Activated T-helper 1 cell treated with anti-CD3 and anti-CD28 coated beads, Interleukin-12 subunit alpha, Interleukin-12 subunit beta, Interleukin-2, Interleukin-4 antibody, amounts not matched to agents 30 ng/mL and 10 ng/mL and 1 ng/mL, durations not matched to agents 14 hours and 24 hours and 36 hours (primary cell): ENCODE data around the gene CTNNA2. TPM values are rescaled to one million over a fixed set of nuclear protein-coding genes. Genes with fewer than 3 reads are reported as not detected.

ENCODE experiments used
- DNase-seq: peaks from one replicate; pipeline ENCODE4 v3.0.0; 2021; ENCODE audit warnings: low spot score
- H3K27ac Mint-ChIP-seq: one replicate; pipeline ENCODE4 v1.8.0; 2021; ENCODE audit warnings: mild to moderate bottlenecking, mixed read lengths
- H3K27me3 Mint-ChIP-seq: one replicate; pipeline ENCODE4 v1.8.0; 2022; ENCODE audit warnings: mild to moderate bottlenecking, moderate library complexity, mixed read lengths; ENCODE audit not compliant: insufficient read depth
- H3K36me3 Mint-ChIP-seq: one replicate; pipeline ENCODE4 v1.8.0; 2021; ENCODE audit warnings: low read depth, mixed read lengths
- H3K4me1 Mint-ChIP-seq: one replicate; pipeline ENCODE4 v1.8.0; 2021; ENCODE audit warnings: low read depth, mixed read lengths
- H3K4me3 Mint-ChIP-seq: one replicate; pipeline ENCODE4 v1.8.0; 2021; ENCODE audit warnings: mild to moderate bottlenecking, moderate library complexity, mixed read lengths
- H3K9me3 Mint-ChIP-seq: one replicate; pipeline ENCODE4 v1.8.0; 2021; ENCODE audit warnings: mixed read lengths
- intact Hi-C: fragments of 100-400 bp; cut with micrococcal nuclease; formaldehyde crosslinking; loops from one replicate; pipeline ENCODE4 v1.15.1; 2024
- total RNA-seq: library from RNA; stranded (reverse); gene quantifications from 2 replicates; pipeline ENCODE4 v1.2.3, GENCODE V29; 2022

Gene CTNNA2
- total RNA-seq, 1 donor from 2014 or later = not detected

DNA sequence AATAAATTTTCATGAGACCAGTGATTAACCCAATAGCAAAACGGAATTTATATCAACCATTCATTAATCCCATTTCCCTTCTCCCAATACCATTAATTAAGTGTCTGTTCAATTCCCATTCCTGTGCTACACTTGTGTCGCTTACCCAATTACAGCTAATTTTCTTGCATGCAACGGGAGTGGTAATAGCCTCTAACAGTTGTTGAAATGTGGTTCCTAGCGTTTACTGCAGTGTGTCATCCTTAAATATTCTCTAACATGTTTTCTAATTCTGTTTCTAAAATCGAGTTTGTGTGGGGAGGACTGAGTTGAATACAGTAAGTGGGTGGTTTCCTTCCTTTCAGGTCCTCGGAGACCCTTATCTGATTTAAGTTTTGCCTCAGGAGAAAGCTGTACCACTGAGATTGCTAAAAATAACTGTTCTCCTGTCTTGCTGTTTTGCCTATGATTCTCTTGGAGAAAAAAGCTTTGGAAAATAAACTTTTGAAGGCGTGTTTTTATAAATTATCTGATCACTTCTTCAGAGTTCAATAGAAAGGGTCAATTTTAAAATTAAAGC lies 851.0 kb downstream of the CTNNA2 start:
- peaks cover 5% of the 10 kb centered on the region for H3K9me3 Mint-ChIP-seq
- no peak overlapping the region for H3K27ac Mint-ChIP-seq
- H3K4me1 Mint-ChIP-seq = no peaks in the 10 kb centered on the region
- no peaks in the 10 kb centered on the region for H3K27me3 Mint-ChIP-seq
- H3K36me3 Mint-ChIP-seq = no peaks in the 10 kb centered on the region
- no peak overlapping the region for H3K4me3 Mint-ChIP-seq
- no peak for DNase-seq
- intact Hi-C loops = no loop called here

DNA sequence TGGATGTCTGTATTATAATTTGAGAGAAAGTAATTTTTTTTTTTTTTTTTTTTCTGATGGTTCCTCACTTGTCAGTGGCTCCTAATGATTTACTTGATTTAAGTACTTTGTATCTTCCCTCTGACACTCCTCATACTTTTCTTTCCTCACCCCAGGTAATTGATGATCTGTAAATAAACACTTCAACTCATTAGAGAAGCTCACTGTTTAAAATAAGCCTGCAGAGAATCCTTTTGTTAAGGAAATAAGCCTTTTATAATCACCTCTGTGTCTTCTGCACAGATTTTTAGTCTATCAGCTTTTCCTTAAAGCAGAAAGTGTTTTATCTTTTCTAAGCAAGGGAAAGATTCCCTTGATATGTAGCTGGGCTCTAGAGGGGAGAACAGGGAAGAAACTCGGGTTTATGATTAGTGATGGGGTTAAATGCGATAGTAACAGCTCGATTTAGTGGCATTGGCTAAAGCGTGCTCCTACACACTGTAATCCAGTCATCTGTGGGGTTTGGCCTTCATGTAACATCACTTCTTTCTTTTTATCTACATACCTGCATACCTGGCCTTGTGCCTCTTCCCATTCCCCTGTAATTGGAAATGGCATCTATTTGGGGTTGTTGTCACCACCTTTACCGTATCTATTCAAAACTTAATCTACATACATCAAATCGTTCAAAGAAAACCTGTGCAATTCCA lies 851.8 kb downstream of the CTNNA2 start:
- no peaks in the 10 kb centered on the region for H3K4me1 Mint-ChIP-seq
- H3K4me3 Mint-ChIP-seq = no peak overlapping the region
- H3K9me3 Mint-ChIP-seq = peaks cover 5% of the 10 kb centered on the region
- no peaks in the 10 kb centered on the region for H3K36me3 Mint-ChIP-seq
- no peak overlapping the region for H3K27ac Mint-ChIP-seq
- H3K27me3 Mint-ChIP-seq = no peaks in the 10 kb centered on the region
- no peak for DNase-seq
- intact Hi-C loops = no loop called here

DNA sequence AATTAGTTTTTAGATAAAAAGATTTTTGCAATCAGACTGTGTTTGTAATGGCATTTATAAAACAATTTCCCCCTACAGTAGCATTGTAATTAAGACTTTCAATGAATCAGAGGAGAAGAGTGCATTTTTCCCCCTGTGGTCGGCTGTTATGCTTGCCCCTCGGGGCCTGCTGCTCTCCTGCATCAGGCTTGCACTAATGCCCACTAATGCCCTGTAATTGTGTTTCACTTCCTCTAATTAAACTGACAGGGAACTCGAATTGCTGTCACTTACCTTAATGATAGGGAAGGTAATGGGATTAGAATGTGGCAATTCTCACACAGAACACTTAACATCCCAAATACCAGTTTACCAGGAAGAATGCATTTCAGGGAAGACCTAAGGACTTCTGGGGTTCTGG lies 852.9 kb downstream of the CTNNA2 start:
- Mint-ChIP-seq H3K4me3 (no peak overlapping the region), H3K27ac (no peak overlapping the region), H3K27me3 (no peaks in the 10 kb centered on the region), H3K4me1 (no peaks in the 10 kb centered on the region), H3K36me3 (no peaks in the 10 kb centered on the region), H3K9me3 (no peaks in the 10 kb centered on the region)
- intact Hi-C loops = no loop called here
- DNase-seq = no peak

DNA sequence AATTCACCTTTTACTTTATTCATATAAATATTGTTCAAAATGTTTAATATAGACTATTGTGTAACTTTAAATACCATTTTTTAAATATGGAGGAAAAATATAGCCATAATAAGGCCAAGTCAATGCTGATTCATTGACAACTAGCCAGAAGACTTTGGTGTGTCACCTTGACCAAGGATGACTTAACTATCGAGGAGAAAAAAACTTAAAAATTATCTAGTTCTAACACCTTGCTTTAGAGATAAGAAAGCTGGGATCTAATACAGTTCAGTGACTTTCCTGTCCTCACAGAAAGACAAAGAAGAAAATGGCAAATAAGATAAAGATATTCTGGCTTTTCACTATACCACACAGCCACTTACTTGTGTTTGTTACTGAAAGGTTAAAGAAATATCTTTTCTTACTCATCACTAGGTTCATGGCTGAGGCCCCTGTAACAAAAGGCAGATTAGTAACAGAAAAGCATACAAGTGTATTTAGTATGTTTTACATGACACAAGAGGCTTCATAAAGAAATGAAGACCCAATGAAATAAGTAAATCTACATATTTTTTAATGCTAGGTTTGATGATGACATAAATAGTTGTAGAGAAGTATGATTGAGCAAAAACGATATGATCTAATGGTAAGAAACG lies 857.6 kb downstream of the CTNNA2 start:
- Mint-ChIP-seq H3K36me3 (no peaks in the 10 kb centered on the region), H3K4me1 (no peaks in the 10 kb centered on the region), H3K27me3 (no peaks in the 10 kb centered on the region)

DNA sequence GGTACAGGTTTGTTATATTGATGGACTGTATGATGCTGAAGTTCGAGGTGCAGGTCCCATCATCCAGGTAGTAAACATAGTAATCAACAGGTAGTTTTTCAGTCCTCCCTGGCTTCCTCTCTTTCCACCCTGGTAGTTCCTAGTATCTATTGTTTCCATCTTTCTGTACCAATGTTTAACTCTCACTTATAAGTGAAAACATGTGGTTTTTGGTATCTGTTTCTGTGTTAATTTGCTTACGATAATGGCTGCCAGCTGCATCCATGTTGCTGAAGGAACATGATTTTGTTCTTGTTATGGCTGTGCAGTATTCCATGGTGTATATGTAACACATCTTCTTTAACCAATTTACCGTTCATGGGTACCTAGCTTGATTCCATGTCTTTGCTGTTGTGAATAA lies 861.3 kb downstream of the CTNNA2 start:
- Mint-ChIP-seq H3K27ac (no peak overlapping the region), H3K27me3 (no peaks in the 10 kb centered on the region), H3K36me3 (no peaks in the 10 kb centered on the region), H3K4me1 (no peaks in the 10 kb centered on the region), H3K4me3 (no peak overlapping the region), H3K9me3 (peaks cover 11% of the 10 kb centered on the region)
- no peak for DNase-seq
- intact Hi-C loops = no loop called here

More for the DNA sequence above, 857.6 kb downstream of the CTNNA2 start:
- Mint-ChIP-seq H3K27ac (no peak overlapping the region), H3K9me3 (peaks cover 6% of the 10 kb centered on the region), H3K4me3 (no peak overlapping the region)
- intact Hi-C loops = no loop called here
- no peak for DNase-seq

DNA sequence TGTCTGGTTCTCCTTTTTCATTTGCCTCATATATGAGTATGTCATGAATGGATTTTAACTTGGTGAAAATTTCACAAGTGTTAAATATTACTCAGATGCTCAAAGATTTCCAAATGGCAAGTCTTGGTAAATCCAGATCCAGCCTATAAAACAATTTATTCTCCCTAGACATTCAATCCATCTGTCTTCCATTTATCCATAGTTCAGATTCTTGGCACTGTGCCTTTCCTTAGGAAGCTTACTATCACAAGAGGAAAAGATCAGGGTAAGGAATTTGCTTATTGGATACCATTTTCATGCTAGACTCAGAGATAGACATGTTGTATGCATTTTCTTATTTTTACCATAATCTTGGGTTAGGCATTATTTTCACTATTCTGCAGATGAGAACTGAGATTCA lies 864.2 kb downstream of the CTNNA2 start:
- no peaks in the 10 kb centered on the region for H3K36me3 Mint-ChIP-seq
- DNase-seq = no peak
- no peak overlapping the region for H3K4me3 Mint-ChIP-seq
- H3K9me3 Mint-ChIP-seq = peaks cover 15% of the 10 kb centered on the region
- H3K27me3 Mint-ChIP-seq = no peaks in the 10 kb centered on the region
- intact Hi-C loops = no loop called here
- H3K4me1 Mint-ChIP-seq = no peaks in the 10 kb centered on the region
- no peak overlapping the region for H3K27ac Mint-ChIP-seq

DNA sequence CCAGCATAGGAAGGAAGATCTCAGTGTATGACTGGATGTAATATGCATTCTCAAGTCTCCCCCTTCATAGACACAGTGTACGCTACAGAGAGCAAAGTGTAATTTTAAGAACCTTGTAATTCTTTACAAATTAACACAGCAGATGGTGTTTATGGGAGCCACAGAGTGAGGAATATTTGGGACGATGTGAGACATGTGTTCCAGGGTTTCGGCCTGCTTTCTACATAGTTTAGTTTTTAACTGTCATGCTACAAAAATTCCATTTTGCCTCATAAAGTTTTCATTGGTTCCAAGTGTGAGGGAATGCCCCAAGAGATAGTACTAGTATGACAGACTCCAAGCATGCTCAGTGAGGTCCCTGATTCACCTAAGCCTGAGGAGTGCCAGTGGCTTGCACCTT lies 867.9 kb downstream of the CTNNA2 start:
- intact Hi-C loops = no loop called here
- no peaks in the 10 kb centered on the region for H3K27me3 Mint-ChIP-seq
- no peak overlapping the region for H3K4me3 Mint-ChIP-seq
- H3K4me1 Mint-ChIP-seq = no peaks in the 10 kb centered on the region
- DNase-seq = no peak
- H3K27ac Mint-ChIP-seq = no peak overlapping the region
- no peaks in the 10 kb centered on the region for H3K36me3 Mint-ChIP-seq
- H3K9me3 Mint-ChIP-seq = peaks cover 10% of the 10 kb centered on the region

DNA sequence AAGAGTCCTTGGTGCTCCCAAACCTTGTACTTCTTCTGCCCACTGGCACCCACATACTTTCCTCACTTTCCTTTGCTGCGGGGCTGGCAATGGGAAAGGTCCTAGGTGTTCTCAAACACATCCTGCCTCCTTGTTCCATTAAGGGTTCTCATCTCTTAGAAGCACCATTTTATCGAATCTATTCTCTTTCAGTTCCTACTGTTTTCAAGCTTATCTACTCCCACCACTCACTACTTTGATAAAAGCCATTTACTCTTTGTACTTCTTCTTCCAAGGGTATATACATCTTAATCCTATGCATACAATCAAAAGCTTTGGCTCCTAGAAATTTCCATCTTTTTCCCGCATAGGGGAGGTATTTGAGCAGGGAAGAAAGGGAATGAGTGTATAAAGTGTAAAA lies 868.8 kb downstream of the CTNNA2 start:
- Mint-ChIP-seq H3K4me3 (no peak overlapping the region), H3K27me3 (no peaks in the 10 kb centered on the region)
- intact Hi-C loops = no loop called here

DNA sequence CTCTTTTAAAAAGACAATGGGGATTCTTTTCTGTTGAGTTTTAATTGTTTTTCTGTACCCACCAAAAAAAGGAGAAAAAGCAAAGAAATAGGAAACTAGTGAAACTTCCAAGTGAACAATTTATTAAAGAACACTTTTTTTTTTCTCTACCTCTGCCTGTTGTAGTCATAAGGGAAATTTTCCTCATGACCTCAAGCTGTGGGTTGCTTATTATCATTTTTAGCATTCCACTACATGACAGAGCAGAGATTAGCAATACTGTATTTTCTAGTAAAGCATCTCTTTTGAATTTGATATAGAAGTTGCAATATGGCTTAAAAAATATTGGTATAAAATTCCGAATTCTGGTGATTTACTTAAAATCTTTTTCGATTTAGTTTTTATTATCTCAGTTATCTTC lies 879.6 kb downstream of the CTNNA2 start:
- no peak for DNase-seq
- intact Hi-C loops = no loop called here
- Mint-ChIP-seq H3K9me3 (peaks cover 1% of the 10 kb centered on the region), H3K36me3 (no peaks in the 10 kb centered on the region), H3K27me3 (no peaks in the 10 kb centered on the region), H3K27ac (no peak overlapping the region), H3K4me1 (no peaks in the 10 kb centered on the region), H3K4me3 (no peak overlapping the region)

More for the DNA sequence above, 868.8 kb downstream of the CTNNA2 start:
- H3K27ac Mint-ChIP-seq = no peak overlapping the region
- no peaks in the 10 kb centered on the region for H3K36me3 Mint-ChIP-seq
- H3K9me3 Mint-ChIP-seq = peaks cover 4% of the 10 kb centered on the region
- DNase-seq = no peak
- H3K4me1 Mint-ChIP-seq = no peaks in the 10 kb centered on the region

DNA sequence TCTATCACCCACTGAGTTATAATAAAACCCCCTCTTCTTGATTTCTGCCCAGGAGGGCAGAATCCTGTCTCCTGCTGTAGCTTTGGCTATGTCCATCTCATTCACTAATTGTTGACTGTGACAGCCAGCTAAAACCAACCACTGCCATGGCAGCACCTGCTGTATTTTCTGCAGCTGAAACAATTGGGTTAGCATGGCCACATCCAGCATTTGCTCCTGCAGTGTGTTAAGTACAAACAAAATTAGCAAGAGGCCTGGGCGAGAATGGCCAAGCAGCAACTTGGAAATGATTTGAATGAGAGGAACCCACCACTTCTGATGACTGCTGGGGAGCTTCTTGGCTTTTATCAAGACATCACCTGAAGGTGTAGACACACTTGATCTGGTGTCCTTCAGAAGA lies 881.1 kb downstream of the CTNNA2 start:
- Mint-ChIP-seq H3K36me3 (no peaks in the 10 kb centered on the region), H3K4me1 (no peaks in the 10 kb centered on the region), H3K27ac (no peak overlapping the region), H3K27me3 (no peaks in the 10 kb centered on the region), H3K4me3 (no peak overlapping the region), H3K9me3 (peaks cover 11% of the 10 kb centered on the region)
- intact Hi-C loops = no loop called here
- DNase-seq = no peak

DNA sequence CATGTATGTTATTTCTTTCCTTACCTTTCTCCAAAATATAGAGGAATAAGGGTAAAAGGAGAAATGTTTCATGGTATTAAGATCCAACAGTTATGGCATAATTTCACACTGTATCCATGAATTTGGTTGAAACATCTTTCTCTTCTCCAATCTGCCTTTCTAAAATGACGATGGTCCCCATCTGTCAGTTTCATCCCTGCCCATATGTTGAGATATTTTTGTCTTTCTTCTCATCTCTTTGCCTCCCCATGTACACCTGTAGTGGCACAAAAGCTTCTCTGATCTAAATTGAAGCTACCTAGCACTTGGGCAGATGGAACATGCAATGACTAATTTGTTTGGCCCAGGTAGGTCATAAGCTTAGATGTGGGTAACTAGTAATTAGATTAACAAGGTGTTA lies 882.4 kb downstream of the CTNNA2 start:
- Mint-ChIP-seq H3K4me3 (no peak overlapping the region), H3K27ac (no peak overlapping the region), H3K9me3 (peaks cover 11% of the 10 kb centered on the region), H3K27me3 (no peaks in the 10 kb centered on the region), H3K36me3 (no peaks in the 10 kb centered on the region), H3K4me1 (no peaks in the 10 kb centered on the region)
- intact Hi-C loops = no loop called here
- DNase-seq = no peak

DNA sequence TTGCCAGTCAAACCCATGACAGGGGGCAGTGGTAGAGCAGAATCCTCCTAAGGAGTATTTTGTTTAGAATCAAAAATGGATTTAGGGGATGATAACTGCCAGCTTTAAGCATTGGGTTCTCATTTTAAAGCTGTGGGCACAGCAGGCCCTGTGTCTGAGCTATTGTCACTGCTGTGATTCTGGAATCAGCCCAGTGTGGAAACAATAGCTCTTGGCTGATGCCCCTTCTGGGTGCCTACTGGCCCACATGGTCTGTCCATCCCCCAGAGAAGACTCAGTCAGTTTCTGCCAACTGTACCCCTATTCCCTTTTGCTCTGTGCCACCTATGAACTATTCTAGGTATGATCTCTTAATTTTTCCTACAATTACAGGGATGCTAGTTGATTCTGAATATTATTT lies 883.4 kb downstream of the CTNNA2 start:
- H3K9me3 Mint-ChIP-seq = peaks cover 11% of the 10 kb centered on the region
- no peaks in the 10 kb centered on the region for H3K36me3 Mint-ChIP-seq
- no peak overlapping the region for H3K4me3 Mint-ChIP-seq
- H3K4me1 Mint-ChIP-seq = no peaks in the 10 kb centered on the region
- H3K27ac Mint-ChIP-seq = no peak overlapping the region
- intact Hi-C loops = no loop called here
- no peaks in the 10 kb centered on the region for H3K27me3 Mint-ChIP-seq
- no peak for DNase-seq

DNA sequence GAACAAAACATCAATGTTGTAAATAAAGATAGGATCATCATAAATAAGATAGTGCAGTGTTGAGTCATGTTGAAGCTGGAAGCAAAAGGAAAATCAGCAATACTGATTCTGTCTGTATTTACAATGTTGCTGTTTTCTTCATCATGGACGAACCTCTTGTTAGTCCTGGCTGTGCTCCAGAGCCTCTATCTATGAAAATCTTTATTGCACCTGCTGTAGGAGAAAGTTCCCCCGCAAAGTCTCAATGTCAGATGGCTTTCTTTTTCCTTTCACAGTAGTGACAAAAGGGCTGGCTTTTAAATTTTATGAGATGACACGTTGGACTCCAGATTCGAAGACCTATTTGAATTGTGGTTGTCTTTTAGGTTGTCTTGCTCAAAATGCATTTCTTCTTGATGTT lies 890.2 kb downstream of the CTNNA2 start:
- H3K4me3 Mint-ChIP-seq = no peak overlapping the region
- no peaks in the 10 kb centered on the region for H3K36me3 Mint-ChIP-seq
- H3K27ac Mint-ChIP-seq = no peak overlapping the region
- no peak for DNase-seq
- no peaks in the 10 kb centered on the region for H3K27me3 Mint-ChIP-seq
- no peaks in the 10 kb centered on the region for H3K4me1 Mint-ChIP-seq
- peaks cover 7% of the 10 kb centered on the region for H3K9me3 Mint-ChIP-seq
- intact Hi-C loops = no loop called here
